ENCODE results near the gene ADARB2.

ADARB2 gene

DNA sequence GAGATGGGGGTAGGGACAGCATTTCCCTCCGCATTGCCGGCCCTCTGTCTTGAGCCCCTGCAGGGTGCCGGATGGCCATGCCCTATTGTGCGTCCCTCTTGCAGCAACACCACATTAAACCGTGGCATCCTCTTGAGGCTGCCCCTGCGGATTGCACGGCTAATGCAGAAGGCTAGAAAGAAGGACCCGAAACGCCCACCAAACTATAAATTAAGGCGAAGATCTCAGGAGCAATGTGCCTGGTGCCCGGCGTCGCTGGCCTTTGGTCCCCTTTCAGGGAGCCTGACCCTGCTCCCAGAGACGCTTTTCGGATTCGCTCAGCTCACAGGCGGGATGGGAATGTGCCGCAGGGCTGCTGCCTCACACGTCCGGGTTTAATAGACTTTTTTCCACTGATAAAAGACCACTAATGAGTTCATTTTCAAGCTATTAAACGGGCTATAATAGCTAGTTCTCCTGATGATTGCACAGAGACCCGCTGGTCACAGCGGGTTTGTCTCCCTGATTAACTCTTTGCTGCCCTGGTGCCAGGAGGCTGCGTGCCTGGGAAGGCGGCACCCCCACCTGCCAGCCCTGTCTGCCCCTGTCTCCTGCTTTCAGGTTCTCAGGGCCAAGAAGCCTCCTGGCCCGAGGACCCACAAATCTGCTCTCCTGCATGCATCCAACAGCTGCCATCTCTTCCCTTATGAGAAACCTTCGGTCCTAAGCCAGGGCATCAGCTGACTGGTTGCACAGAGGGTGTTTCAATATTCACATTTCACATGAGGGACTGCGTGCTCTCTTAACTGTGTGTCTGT is 128.3 kb downstream of the ADARB2 start:
- DNase-seq: no peak

DNA sequence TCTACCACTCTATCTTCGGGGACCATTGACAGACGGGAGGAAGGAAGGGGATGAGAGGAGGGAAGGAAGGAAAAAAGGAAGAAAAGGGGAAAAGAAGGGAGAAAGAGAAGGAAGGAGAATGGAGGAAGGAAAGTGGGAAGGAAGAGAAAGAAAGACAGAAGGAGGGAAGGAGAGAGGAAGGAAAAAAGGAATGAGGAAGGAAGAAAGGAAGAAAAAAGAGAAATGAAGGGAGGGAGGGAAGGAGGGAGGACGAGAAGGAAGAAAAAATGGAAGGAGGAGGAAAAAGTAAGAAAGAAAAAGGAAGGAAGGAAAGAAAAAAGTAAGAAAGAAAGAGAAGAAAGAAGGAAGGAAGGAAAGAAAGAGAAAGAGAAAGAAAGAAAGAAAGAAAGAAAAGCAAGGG is 128.9 kb downstream of the ADARB2 start:
- no peak for DNase-seq

DNA sequence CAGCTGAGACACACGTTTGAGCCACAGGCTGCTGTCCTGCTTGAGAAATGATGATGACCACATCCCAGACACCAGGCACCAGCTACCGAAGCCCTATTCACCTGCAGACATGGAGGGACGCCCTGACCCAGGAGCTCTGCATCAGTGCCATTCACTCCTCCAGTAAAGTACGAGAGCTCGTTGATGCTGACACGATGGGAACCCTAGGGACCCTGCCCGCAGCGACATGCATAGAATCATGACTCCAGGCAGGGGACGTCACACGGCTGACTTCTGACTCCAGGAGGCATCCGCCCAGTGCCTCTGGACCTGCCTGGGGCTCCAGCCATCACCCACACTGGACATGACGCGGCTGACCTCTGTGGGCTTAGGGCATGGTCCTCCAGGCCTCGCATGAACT is 129.9 kb downstream of the ADARB2 start:
- DNase-seq: no peak

DNA sequence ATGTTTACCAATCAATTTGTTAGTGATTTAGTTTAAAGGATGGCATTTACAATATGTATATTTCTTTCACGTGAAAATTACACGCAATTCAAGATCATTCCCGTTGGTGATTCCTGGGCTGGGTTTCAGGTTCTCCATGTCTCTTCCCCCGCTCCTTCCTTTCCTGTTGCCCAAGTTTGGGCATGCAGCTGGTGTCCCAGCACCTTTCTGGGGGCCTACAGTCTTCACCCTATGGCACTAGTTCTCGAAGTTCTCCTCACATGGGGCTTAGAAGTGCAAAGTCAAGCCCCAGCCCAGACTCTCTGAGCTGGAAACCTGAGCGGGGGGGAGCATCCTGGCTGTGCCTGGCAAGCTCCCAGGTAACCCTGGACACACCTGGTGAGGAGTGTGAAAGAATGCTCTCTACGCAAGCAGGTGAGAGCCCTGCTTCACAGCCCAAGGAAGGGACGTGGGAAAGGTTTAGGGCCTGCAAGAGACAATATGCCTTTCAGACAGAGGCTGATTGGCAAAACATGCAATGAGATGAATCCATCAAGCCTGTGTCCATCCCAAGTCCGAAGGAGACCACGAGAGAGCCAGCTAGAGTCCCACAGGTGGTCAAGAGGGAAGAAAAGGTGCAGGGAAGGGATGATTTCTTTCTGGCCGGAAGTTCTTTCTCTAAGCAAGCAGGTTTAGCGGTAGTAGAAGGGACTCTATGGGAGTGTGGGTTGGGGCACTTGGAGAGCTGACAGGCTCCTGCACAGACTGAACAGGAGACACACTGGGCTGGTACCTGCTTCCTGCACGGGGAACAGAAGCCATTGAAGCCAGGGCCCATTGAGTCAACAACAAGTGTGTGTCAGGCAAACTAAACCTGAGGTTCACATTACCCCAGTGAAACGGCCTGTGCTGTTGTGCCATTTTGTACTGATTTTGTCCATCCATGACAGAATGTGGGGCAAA is 131.1 kb downstream of the ADARB2 start:
- no peak for DNase-seq

DNA sequence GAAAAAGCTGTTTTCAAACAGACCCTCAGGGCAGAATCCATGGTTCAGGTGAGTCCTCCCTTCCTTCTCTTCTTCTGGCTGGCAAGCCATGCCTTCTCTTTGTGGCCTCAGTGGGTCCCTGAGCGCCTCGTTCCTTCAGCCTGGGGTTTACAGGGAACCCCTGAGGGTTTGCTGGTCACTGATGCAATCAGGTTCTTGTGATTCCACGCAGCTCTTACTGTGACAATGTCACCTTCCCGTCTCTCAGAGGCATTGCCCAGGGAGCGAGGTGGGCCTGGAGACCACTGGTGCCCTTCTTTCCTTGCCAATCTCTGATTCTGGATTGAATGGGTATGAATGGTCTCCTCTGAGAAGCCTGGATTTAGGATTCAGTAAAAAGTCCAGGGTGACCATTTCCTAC is 132.2 kb downstream of the ADARB2 start:
- DNase-seq: no peak

DNA sequence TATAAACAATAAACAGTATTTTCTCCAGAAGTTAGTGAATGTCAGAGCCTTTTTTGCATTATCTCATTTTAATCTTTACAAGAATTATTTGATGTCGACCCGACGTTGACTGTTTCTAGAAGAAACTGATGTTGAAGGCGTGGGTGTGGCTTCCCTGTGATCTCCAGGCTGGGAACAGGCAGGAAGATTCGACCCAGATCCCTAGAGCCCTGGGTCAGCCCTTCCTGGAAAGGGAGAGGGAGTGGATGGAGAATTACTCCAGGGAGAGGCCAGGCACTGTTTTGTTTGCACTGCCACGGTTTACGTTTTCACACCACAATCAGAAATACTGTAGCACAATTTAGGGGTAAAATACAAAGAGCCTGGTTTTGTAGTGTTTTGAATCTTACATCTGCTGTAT is 133.1 kb downstream of the ADARB2 start:
- DNase-seq: no peak

- DNase-seq: no peak
These were observed 134.1 kb downstream of the ADARB2 start for GRCh38 chr10:1603181-1603580.

DNA sequence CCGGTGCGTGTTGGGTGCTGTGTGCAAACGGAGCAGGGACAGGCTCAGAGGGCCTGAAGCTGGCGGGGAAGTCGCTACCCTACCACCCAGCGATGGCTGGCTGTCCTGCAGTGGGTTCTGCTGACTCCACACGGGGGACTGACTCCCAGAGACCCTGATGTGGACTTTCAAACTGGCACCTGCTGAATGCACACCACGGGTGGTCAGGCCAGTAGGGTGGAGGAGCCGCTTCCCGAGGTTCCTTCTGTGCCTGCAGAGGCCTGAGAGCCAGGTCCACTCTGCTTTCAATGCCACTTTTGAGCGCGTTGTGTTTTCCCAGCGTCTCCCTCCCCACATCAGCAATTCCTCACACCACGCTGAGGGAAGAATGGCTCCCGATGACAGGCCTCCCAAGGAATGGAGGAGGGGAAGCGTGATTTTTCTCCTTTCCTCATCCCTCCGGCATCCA is 135.3 kb downstream of the ADARB2 start:
- no peak for DNase-seq

- DNase-seq: no peak
These were observed 135.9 kb downstream of the ADARB2 start for GRCh38 chr10:1601406-1601805.

DNA sequence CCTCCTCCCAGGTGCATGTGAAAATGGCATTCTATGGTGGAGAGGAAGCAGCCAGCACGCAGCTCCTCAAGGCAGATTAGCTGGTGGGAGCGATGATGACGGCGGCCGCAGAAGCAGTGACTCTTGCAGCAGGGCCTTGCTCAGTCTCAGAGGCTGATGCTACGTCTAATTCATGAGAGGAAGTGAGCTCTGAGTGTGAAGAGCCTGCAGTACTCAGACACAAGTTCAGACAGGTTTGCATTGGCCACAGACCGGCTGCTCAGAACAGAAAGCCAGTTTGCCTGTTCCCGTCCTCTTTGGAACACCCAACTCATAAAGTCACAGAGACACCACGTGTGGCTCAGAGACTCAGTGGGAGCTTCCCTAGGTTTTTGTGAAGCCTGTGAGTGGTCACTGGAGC is 136.5 kb downstream of the ADARB2 start:
- no peak for DNase-seq

DNA sequence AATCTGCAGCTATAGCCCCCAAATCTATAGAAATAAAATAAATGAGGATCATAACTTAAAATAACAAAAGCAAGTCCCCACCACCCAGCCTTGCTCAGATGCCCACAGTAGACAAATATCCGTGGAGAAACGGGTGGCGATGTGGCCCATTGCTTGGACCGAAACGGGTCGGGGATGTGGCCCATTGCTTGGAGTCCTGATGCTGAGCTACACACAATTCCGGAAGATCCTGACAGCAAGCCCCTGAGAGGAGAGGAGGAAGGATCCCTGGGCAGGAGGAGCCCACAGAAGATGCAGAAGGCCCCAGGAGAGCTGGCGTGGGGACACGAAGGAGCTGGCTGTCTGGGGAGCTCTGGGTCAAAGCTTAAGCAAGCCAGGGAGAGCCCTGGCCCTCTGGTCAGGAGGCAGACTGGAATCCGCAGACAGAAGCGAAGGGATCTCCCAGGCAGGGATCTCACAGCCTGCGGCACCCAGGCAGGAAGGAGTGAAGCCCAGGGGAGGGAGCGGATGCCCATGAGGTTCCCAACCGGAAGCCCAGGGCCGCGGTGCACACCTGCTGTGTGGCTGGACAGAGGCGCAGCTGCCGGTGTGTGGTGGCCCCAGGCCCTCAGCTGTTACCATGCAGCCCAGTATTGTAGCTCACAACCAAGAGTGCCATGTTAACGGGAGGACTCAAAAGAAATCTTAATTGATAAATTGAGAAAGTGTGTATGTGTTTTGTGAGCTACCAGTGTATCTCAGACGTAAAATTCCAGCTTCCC is 138.8 kb downstream of the ADARB2 start:
- DNase-seq: no peak

DNA sequence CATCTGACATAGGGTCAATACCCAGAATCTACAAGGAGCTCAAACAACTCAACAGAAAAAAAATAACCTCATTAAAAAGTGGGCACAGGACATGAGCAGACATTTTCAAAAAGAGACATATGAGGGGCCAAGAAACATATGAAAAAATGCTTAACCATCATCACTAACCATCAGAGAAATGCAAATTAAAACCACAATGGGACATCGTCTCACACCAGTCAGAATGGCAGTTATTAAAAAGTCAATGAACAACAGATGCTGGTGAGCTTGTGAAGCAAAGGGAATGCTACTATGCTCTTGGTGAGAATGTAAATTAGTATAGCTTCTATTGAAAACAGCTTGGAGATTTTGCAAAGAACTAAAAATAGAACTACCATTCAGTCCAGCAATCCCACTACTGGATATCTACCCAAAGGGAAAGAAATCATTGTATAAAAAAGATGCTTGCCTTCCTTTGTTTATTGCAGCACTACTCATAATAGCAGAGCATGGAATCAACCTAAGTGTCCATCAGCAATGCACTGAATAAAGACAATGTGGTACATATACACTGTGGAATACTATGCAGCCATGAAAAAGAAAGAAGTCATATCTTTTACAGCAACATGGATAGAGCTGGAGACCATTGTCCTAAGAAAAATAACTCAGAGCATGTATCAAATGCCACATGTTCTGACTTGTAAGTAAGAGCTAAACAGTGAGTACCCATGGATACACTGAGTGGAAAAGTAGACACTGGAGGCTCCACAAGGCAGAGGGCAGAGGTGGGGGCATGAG is 139.8 kb downstream of the ADARB2 start:
- DNase-seq: no peak

DNA sequence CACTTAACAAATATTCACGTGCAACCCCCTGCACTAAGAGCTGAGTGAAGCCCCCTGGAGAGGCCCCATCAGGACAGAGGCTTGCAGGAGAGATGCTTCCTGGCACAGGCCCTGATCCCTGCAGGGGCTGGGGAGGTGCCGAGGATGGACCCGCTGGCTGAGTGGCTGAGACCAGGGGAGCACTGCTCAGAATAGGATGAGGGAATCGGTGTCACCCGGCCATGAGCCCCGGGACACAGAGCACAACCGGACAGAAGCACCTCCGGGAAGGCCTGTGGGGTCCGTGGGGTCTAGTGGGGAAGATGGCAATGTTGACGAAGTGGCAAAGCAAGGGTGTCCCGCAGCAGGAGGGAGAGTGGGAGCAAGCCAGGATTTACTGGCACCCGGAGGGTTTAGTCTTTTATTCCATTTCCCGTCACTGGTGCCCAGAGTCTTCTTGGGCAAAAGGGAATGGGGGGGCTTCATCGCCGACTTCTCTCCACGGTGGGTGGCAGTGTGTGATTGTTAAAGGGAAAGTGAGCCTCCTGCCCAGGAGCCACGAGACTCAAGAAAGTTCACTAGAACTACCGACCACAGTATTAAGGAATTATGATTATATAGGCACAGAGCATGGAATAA is 140.7 kb downstream of the ADARB2 start:
- DNase-seq: no peak

DNA sequence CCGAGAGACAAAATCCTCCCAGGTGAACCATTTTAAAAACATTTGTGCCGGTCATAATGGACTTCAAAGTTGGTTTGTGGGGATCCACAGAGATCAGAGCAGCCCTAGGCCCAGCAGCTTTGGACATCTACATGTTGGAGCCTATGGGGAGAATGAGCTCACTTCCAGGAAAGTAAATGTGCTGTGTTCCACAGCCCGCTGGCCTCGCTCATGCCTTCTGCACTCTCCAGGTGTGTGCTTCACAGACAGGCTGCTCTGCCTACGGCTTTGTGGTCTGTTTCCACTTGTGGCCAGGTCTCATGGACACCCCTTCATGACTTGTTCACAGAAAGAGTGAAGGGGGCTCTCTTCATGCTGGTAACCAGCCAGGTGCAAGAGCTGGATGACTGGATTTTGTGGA is 141.6 kb downstream of the ADARB2 start:
- DNase-seq: no peak

DNA sequence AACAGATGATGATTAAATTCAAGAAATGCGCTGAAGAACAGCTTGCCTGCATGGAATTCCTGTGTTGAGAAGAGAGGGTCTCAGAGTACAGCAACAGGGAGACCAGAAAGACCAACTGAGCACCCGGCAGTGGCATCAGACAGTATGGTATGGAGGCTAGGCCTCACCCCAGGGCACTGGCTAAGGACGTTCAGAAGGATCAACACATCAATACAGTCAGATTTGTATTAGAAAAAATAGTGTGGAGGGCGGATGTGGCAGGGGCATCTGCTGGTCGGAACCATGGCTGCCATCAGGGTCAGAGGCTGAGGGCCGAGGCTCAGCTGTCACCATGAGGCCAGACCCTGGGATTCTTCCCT is 142.1 kb downstream of the ADARB2 start:
- DNase-seq: no peak

DNA sequence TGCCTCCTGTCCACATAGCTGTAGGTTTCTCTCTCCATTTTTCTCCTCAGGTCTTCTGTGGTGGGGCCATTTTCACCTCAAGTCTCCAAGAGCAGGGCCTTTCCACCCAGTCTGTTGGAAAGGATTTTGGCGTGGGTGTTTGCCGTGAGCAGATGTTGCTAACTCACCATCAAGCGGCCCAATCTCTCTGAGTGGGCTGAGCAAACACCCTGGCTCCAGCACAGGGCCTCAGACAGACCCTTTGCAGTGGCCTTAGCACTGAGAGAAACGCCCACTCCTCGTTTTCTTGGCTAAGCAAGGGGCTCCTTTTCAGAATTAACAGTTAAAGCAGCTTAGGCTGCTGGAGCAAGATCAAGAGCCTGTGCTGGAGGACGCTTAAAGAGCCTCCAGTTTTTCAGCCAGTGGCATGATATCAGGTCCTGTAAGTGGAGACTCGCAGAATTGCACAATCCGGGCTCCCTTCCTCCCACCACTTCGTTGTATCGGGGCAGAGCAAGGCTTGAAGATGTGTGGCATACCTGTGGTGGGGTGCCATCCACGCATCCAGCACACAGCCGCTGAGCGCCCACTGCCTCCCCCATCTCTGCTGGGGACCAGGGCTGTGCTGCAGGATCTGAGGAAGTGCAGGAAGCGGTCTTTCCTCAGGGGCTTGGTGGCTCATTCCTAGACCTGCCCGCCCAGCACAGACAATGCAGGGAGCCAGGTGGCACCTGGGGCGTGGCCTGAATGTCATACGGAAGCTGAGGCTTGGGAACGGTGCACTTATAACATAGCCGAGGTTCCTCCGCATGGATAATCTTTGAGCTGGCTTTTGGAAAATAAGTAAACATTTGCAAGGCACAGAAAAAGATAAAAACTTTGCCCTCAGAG is 142.7 kb downstream of the ADARB2 start:
- no peak for DNase-seq

DNA sequence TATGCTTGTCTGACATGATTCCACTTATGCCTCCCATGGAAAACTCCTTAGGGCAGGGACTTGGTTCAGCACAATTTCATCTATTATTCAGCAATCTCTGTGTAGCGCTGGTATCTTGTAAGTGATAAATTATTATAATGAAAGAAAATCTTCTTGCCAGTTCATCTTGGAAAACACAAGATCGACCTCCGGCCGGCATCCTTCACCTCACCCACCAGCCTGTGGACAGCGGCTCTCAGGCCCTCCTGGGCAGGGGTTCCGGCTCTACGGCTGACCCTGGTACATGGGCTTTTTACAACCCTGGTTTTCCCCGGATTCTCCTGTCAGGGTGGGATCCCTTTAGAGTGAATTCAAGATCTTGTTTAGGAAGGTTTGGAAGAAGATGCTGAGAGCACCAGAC is 145.6 kb downstream of the ADARB2 start:
- DNase-seq: no peak

DNA sequence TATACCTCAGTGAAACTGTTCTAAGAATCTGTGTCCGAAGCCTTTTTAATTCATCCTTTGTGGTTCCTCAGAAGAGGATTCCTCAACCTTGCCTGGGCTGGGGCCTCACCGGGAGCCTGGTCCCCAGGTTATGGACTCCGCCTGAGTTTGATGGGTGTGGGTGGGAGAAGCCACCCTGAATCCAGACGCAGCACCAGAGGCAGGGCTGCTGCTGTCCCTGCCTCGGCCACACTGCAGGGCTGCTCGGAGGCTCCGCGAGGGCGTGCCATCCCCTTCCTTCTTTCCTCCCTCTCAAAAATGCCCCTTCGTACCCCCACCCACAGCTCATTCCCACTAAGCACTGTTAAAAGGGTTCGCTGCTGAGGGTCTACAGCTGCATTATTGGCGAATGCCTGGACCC is 146.3 kb downstream of the ADARB2 start:
- DNase-seq: no peak

DNA sequence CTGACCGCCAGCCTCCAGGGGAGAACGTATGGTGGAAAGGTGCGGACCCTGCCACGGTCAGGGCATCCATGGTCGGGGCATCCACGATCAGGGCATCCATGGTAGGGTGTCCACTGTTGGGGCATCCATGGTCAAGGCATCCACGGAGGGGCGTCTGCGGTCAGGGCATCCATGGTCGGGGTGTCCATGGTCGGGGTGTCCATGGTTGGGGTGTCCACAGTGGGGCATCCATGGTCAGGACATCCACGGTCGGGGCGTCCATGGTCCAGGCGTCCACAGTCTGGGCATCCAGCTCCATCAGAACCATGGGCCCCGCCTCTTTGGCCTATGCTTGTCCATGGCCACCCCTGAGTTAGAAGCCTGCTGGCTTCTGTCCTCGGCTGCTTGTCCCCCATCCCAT is 148.1 kb downstream of the ADARB2 start:
- no peak for DNase-seq

DNA sequence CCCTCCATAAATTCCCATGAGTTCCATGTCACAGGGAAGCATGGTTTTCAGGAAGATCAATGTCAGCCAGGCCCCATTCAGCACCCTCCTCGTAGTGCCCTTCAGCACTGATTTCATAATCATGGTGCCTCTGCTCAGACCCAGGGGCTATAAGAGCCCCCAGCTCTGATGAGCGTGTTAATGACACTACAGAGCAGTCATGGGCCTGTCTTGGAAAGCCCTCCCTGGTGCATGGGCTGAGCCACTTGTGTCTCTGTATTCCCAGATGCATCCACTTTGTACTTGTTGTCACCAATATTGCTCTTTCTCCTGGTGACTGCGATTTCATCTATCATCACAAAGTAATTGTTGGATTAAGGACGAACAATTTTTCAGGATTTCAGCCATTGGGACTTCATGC is 154.6 kb downstream of the ADARB2 start:
- DNase-seq: no peak

- no peak for DNase-seq
These were observed 156.1 kb downstream of the ADARB2 start for GRCh38 chr10:1581189-1581588.

Data from NCI-H748 treated with DMSO at 0.1 percent for 48 hours (cell line).